Heart left ventricle (tissue), 13 donors: ENCODE results near the gene SH3PXD2A.

ENCODE experiments used
- CTCF ChIP-seq, 12 donors: fragments of 200-600 bp; sonication (generic) in 4 of 12; IDR thresholded peaks; one replicate each; pipeline versions ENCODE4 v1.5.0 to v1.8.0; 2018 to 2022; ENCODE audit warnings: antibody characterized with exemption in 12 of 12, mild to moderate bottlenecking in 5 of 12
- POLR2A ChIP-seq, 2 donors: fragments of 450-650 bp; IDR thresholded peaks; one replicate each; pipeline ENCODE4 v1.6.1; 2017; ENCODE audit warnings: antibody characterized with exemption in 2 of 2, mild to moderate bottlenecking in 2 of 2, moderate library complexity in 2 of 2
- donor health status: ischemic (EF 13 %, LVEDD 7.1; RV severe dilation, severe dysfunction).
- donor health status: DM: no; HTN: yes; CAD: no.
- donor health status: DM: no; HTN: no; CAD: no.
- donor health status: ischemic (EF 25% LVEDD 6.9; RV normal size, moderate dysfunction).
- donor health status: ischemic (EF 25% LVEDD 5.7; RV mildly dilated, moderate dysfunction).
- donor health status: ischemic (EF 35%, LVEDD 5.7; RV mildly dilated, moderate dysfunction).
- donor health status: nonischemic (EF 11% LVEDD 7.7; RV severe dilation, severe dysfunction).
- donor health status: DM: yes; HTN: yes; CAD: no.
- donor health status: PGD.
- donor health status: ischemic (EF 29% LVEDD 5.4; RV normal size, mild dysfunction).
- donor health status: nonischemic (EF 23%, LVEDD 6.1; RV moderate dilation, normal function).

GRCh38 chr10:103870516-103870915, 15.1 kb upstream of the SH3PXD2A start:
- no peak for TF ChIP-seq CTCF (IDR thresholded peaks at IDR 0.05)
- TF ChIP-seq POLR2A (IDR thresholded peaks at IDR 0.05): no peak
